Brain microvascular endothelial cell (primary cell): ENCODE measurements around the gene NFATC3.
"Not testable (repeated sequence)": the region's sequence is repeated elsewhere in the genome, so short reads cannot be mapped to it uniquely, and the experiment has no call there.

Experiments used
- DNase-seq: peaks from one replicate; pipeline ENCODE4 v3.0.0-alpha.2; 2020
- H3K27ac ChIP-seq: fragments of 250-450 bp; sonication (Bioruptor Pico); 2 replicates; pipeline ENCODE4 v1.5.1; 2020; ENCODE audit warnings: mild to moderate bottlenecking, moderate library complexity
- H3K27me3 ChIP-seq: fragments of 250-450 bp; sonication (Bioruptor Pico); replicated peaks from 2 replicates; pipeline ENCODE4 v1.5.1; 2020; ENCODE audit warnings: mild to moderate bottlenecking
- H3K36me3 ChIP-seq: fragments of 250-450 bp; sonication (Bioruptor Pico); replicated peaks from 2 replicates; pipeline ENCODE4 v1.5.1; 2020; ENCODE audit warnings: mild to moderate bottlenecking
- H3K4me3 ChIP-seq: 2 replicates; pipeline ENCODE4 v1.5.1; 2011; ENCODE audit warnings: low read depth, mild to moderate bottlenecking, control low read depth, low read length, moderate library complexity
- CTCF ChIP-seq: IDR thresholded peaks from 2 replicates; pipeline ENCODE4 v1.5.1; 2011; ENCODE audit warnings: low read depth, mild to moderate bottlenecking, moderate library complexity, low read length, control low read depth, inconsistent platforms; ENCODE audit errors: missing control alignments
- in situ Hi-C: cut with HindIII; loops from 2 replicates; pipeline ENCODE4 v1.10.0; 2017; ENCODE audit warnings: low sequenced_read_pairs, low pct_ligation_motif_present

NFATC3 gene

GRCh38 chr16:68146585-68146984 lies 61.4 kb downstream of the NFATC3 start:
- Histone ChIP-seq H3K36me3 (no peaks in the 10 kb centered on the region), H3K27ac (no peak overlapping the region)
- peak; percentile 41 for DNase-seq

GRCh38 chr16:68147444-68147843 lies 62.3 kb downstream of the NFATC3 start:
- H3K4me3 ChIP-seq: no peak overlapping the region
- in situ Hi-C loops: no loop called here
- no peaks in the 10 kb centered on the region for H3K27me3 ChIP-seq
- no peaks in the 10 kb centered on the region for H3K36me3 ChIP-seq
- no peak overlapping the region for H3K27ac ChIP-seq
- no peak for DNase-seq
- TF ChIP-seq CTCF: no peak

More at GRCh38 chr16:68146585-68146984, 61.4 kb downstream of the NFATC3 start:
- in situ Hi-C loops: no loop called here
- Histone ChIP-seq H3K27me3 (no peaks in the 10 kb centered on the region), H3K4me3 (no peak overlapping the region)
- no peak for TF ChIP-seq CTCF

GRCh38 chr16:68149596-68149995 lies 64.4 kb downstream of the NFATC3 start:
- H3K27ac ChIP-seq: no peak overlapping the region
- DNase-seq: no peak
- no peaks in the 10 kb centered on the region for H3K36me3 ChIP-seq
- no peaks in the 10 kb centered on the region for H3K27me3 ChIP-seq
- H3K4me3 ChIP-seq: no peak overlapping the region
- no peak for TF ChIP-seq CTCF
- in situ Hi-C loops: no loop called here

GRCh38 chr16:68155425-68155824 lies 70.3 kb downstream of the NFATC3 start:
- H3K27me3 ChIP-seq: no peaks in the 10 kb centered on the region
- no peak overlapping the region for H3K4me3 ChIP-seq
- no peak for DNase-seq
- peaks cover 4% of the 10 kb centered on the region for H3K36me3 ChIP-seq
- in situ Hi-C loops: no loop called here
- TF ChIP-seq CTCF: no peak
- H3K27ac ChIP-seq: no peak overlapping the region

GRCh38 chr16:68162413-68162812 lies 77.2 kb downstream of the NFATC3 start:
- Histone ChIP-seq H3K36me3 (peaks cover 4% of the 10 kb centered on the region), H3K4me3 (no peak overlapping the region), H3K27ac (no peak overlapping the region), H3K27me3 (no peaks in the 10 kb centered on the region)
- no peak for DNase-seq
- in situ Hi-C loops: no loop called here
- no peak for TF ChIP-seq CTCF

- DNase-seq, H3K4me3 ChIP-seq, H3K27me3 ChIP-seq, H3K36me3 ChIP-seq, H3K27ac ChIP-seq, in situ Hi-C loops: not testable (repeated sequence)
These were observed 78.1 kb downstream of the NFATC3 start for GRCh38 chr16:68163275-68163674.
